B cell (primary cell): ENCODE data around the gene RTKN. TPM values are rescaled to one million over a fixed set of nuclear protein-coding genes. Genes with fewer than 3 reads are reported as not detected.

Experiments used
- ATAC-seq: fragments of 200-7000 bp; cut with Tn5 transposase; one replicate; pipeline ENCODE4 v1.10.0; 2021; ENCODE audit warnings: low read depth, mild to moderate bottlenecking, moderate number of reproducible peaks, moderate library complexity
- CTCF ChIA-PET: fragments of 350-600 bp; sonication (Branson Sonifier 250); formaldehyde crosslinking; loops from one replicate; lab custom pipeline; 2021; ENCODE audit warnings: antibody characterized with exemption, inconsistent platforms; lab: Charles Lee
- POLR2A ChIA-PET: fragments of 350-600 bp; sonication (Branson Sonifier 250); formaldehyde crosslinking; loops from one replicate; lab custom pipeline; 2021; ENCODE audit warnings: antibody characterized with exemption; lab: Charles Lee
- DNase-seq: peaks from one replicate; pipeline ENCODE4 v3.0.0; 2013
- H2AFZ ChIP-seq: 2 replicates; pipeline ENCODE4 v1.6.1; 2012; ENCODE audit warnings: mild to moderate bottlenecking, low read depth, low read length; ENCODE audit not compliant: insufficient read depth, poor library complexity, severe bottlenecking
- H3K27ac ChIP-seq, 2 donors: 1 replicate in 1 of 2; 2 replicates in 1 of 2; pipeline ENCODE4 v1.5.1; 2012 to 2013; ENCODE audit warnings: low read length in 2 of 2, mild to moderate bottlenecking in 2 of 2, moderate library complexity in 1 of 2
- H3K27me3 ChIP-seq, 4 experiments: fragments of 200-600 bp in 1 of 4; sonication (generic) in 1 of 4; replicated peaks in 1 of 4; 1 replicate in 2 of 4; 2 replicates in 2 of 4; pipeline versions ENCODE4 v1.6.1 to v1.7.0; 2013 to 2016; ENCODE audit warnings: low read length in 3 of 4, mild to moderate bottlenecking in 2 of 4, mixed read lengths in 1 of 4, moderate library complexity in 1 of 4; ENCODE audit not compliant: insufficient read depth in 4 of 4, control insufficient read depth in 3 of 4; ENCODE audit errors: control extremely low read depth in 1 of 4
- H3K36me3 ChIP-seq, 2 experiments: replicated peaks in 1 of 2; 1 replicate in 1 of 2; 2 replicates in 1 of 2; pipeline versions ENCODE4 v1.6.1 to v1.7.1; 2013; ENCODE audit warnings: low read length in 1 of 2; ENCODE audit not compliant: insufficient read depth in 2 of 2, control insufficient read depth in 1 of 2; ENCODE audit errors: control extremely low read depth in 1 of 2, extremely low read depth in 1 of 2
- H3K4me1 ChIP-seq, 2 donors: fragments of 200-600 bp in 1 of 2; sonication (generic) in 1 of 2; 1 replicate in 1 of 2; 2 replicates in 1 of 2; pipeline versions ENCODE4 v1.5.1 to v1.6.1; 2013 to 2017; ENCODE audit warnings: low read length in 2 of 2; ENCODE audit not compliant: control insufficient read depth in 2 of 2, insufficient read depth in 2 of 2
- H3K4me2 ChIP-seq: replicated peaks from 2 replicates; pipeline ENCODE3; 2012; ENCODE audit warnings: mild to moderate bottlenecking, low read depth, low read length; ENCODE audit not compliant: poor library complexity, severe bottlenecking
- H3K4me3 ChIP-seq, 5 experiments: fragments of 200-600 bp in 1 of 5; sonication (generic) in 1 of 5; 1 replicate in 3 of 5; 2 replicates in 2 of 5; pipeline versions ENCODE4 v1.5.1 to v1.7.0; 2011 to 2016; ENCODE audit warnings: low read length in 4 of 5, mild to moderate bottlenecking in 4 of 5, low read depth in 2 of 5, control low read depth in 1 of 5, moderate library complexity in 1 of 5; ENCODE audit not compliant: insufficient read depth in 1 of 5; ENCODE audit errors: control extremely low read depth in 1 of 5, extremely low read depth in 1 of 5
- H3K79me2 ChIP-seq: fragments of 200-600 bp; sonication (generic); one replicate; pipeline ENCODE4 v1.6.0; 2016; ENCODE audit warnings: low read length; ENCODE audit not compliant: control insufficient read depth, insufficient read depth
- H3K9ac ChIP-seq: fragments of 200-600 bp; sonication (generic); 2 replicates; pipeline ENCODE4 v1.6.1; 2017; ENCODE audit warnings: mild to moderate bottlenecking, low read length, moderate library complexity
- H3K9me3 ChIP-seq, 3 donors: one replicate each; pipeline versions ENCODE4 v1.6.1 to v1.7.1; 2013; ENCODE audit warnings: low read length in 2 of 3; ENCODE audit not compliant: control insufficient read depth in 2 of 3, insufficient read depth in 1 of 3; ENCODE audit errors: control extremely low read depth in 1 of 3
- H4K20me1 ChIP-seq: 2 replicates; pipeline ENCODE4 v1.6.0; 2012; ENCODE audit warnings: mild to moderate bottlenecking, low read length; ENCODE audit not compliant: insufficient read depth, control insufficient read depth, poor library complexity, severe bottlenecking
- H3K27ac Mint-ChIP-seq: one replicate; pipeline ENCODE4 v1.8.0; 2021; ENCODE audit warnings: mixed read lengths
- H3K27me3 Mint-ChIP-seq: one replicate; pipeline ENCODE4 v1.8.0; 2021; ENCODE audit warnings: mixed read lengths
- H3K4me1 Mint-ChIP-seq: one replicate; pipeline ENCODE4 v1.8.0; 2021; ENCODE audit warnings: mixed read lengths
- H3K4me3 Mint-ChIP-seq: one replicate; pipeline ENCODE4 v1.8.0; 2021; ENCODE audit warnings: mixed read lengths
- H3K9me3 Mint-ChIP-seq: one replicate; pipeline ENCODE4 v1.8.0; 2022; ENCODE audit warnings: mixed read lengths; ENCODE audit not compliant: insufficient read depth
- CTCF ChIP-seq: fragments of 200-600 bp; IDR thresholded peaks from one replicate; pipeline ENCODE4 v1.8.0; 2022; ENCODE audit warnings: antibody characterized with exemption, mild to moderate bottlenecking
- EZH2 ChIP-seq: IDR thresholded peaks from 2 replicates; pipeline ENCODE4 v1.6.1; 2012; ENCODE audit warnings: borderline replicate concordance, low read depth, mild to moderate bottlenecking, moderate library complexity, low read length; ENCODE audit not compliant: insufficient read depth, poor library complexity, severe bottlenecking
- WGBS: methylation state at CpG from one replicate; pipeline ENCODE4 v1.1.5; 2013; ENCODE audit warnings: missing lambda C conversion rate; ENCODE audit not compliant: insufficient coverage; 5-methylcytosine and 5-hydroxymethylcytosine counted together
- intact Hi-C: fragments of 100-400 bp; cut with micrococcal nuclease; formaldehyde crosslinking; loops from one replicate; pipeline ENCODE4 v1.10.0; 2022
- polyA plus RNA-seq: library from polyadenylated mRNA; depleted of rRNA; stranded (reverse); fragments of >200 nt; gene quantifications from 2 replicates; pipeline ENCODE4 v1.2.3, GENCODE V29; 2012
- total RNA-seq, 2 donors: library from RNA; stranded (reverse); fragments of 120-200 nt in 1 of 2; gene quantifications; 1 replicate in 1 of 2; 2 replicates in 1 of 2; pipeline versions ENCODE4 v1.2.3 to v1.2.4, GENCODE V29; 2013 to 2022

RTKN gene
- total and polyA plus RNA-seq, 2 donors (not counting 1 experiment from before 2014, with no cell fraction given) = 5.1 to 10.5 TPM

- H3K4me2 ChIP-seq = no peak overlapping the region
- ChIA-PET POLR2A (no interaction called here), CTCF (no interaction called here)
- H3K4me3 Mint-ChIP-seq = no peak overlapping the region
- 98% methylated on average over 9 of the region's 14 CpGs for WGBS
- no peak for DNase-seq
- no peaks in the 10 kb centered on the region for H4K20me1 ChIP-seq
- TF ChIP-seq CTCF = no peak
- TF ChIP-seq EZH2 = no peak
- intact Hi-C loops = no loop called here
- H3K4me1 Mint-ChIP-seq = peaks cover 13% of the 10 kb centered on the region
- no peaks in the 10 kb centered on the region for H3K27me3 ChIP-seq
- H3K27ac ChIP-seq = no peak overlapping the region
- H3K9me3 Mint-ChIP-seq = no peaks in the 10 kb centered on the region
- H3K9ac ChIP-seq = no peak overlapping the region
- H3K4me3 ChIP-seq = no peak overlapping the region
- no peaks in the 10 kb centered on the region for H3K79me2 ChIP-seq
- peaks cover 4 to 8% of the 10 kb centered on the region in 2 donors for H3K4me1 ChIP-seq
- ATAC-seq = no peak
- H3K27ac Mint-ChIP-seq = no peak overlapping the region
- peaks cover 0 to 11% of the 10 kb centered on the region in 2 experiments for H3K36me3 ChIP-seq
- no peaks in the 10 kb centered on the region for H3K9me3 ChIP-seq
- H3K27me3 Mint-ChIP-seq = no peaks in the 10 kb centered on the region
- H2AFZ ChIP-seq = no peak overlapping the region
Observed at GRCh38 chr2:74426181-74426758, 15.5 kb downstream of the RTKN start.

DNA sequence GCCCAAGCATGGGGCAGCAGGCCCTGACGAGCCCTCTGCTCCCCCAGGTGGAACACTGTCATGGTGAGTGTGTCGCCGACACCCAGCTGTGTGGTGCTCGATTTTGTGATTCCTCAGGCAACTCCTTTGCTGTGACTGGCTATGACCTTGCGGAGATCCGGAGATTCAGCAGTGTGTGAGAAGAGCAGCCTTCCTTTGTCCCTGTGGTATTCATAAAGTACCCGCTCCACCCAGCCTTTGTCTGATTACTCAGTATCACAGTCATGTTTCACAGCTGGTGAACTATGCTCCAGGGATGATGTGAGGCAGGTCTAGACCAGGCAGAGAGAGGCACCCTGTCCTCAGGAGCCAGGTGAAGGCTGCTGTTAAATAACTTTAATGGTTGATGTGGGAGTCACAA, 16.2 kb downstream of the RTKN start:
- no peaks in the 10 kb centered on the region for H3K27me3 Mint-ChIP-seq
- no peak overlapping the region for H2AFZ ChIP-seq
- H3K4me1 ChIP-seq = peaks cover 9 to 15% of the 10 kb centered on the region in 2 donors
- 96% methylated on average over 7 of the region's 7 CpGs for WGBS
- no peaks in the 10 kb centered on the region for H4K20me1 ChIP-seq
- DNase-seq (no peak), ATAC-seq (no peak)
- no peaks in the 10 kb centered on the region for H3K9me3 ChIP-seq
- intact Hi-C loops = no loop called here
- CTCF ChIA-PET = no interaction called here
- no peak overlapping the region for H3K4me3 ChIP-seq
- POLR2A ChIA-PET = interaction anchor here (0.6 kb wide), 1 partner anchor 1239 kb away, joined by 3 read pairs; no protein-coding TSS in a partner anchor
- no peak overlapping the region for H3K4me2 ChIP-seq
- no peak overlapping the region for H3K27ac Mint-ChIP-seq
- H3K4me1 Mint-ChIP-seq = peaks cover 17% of the 10 kb centered on the region
- H3K9me3 Mint-ChIP-seq = no peaks in the 10 kb centered on the region
- peaks cover 0 to 11% of the 10 kb centered on the region in 2 experiments for H3K36me3 ChIP-seq
- H3K27me3 ChIP-seq = no peaks in the 10 kb centered on the region
- no peak overlapping the region for H3K27ac ChIP-seq
- H3K79me2 ChIP-seq = no peaks in the 10 kb centered on the region
- TF ChIP-seq EZH2 = no peak
- no peak for TF ChIP-seq CTCF
- H3K4me3 Mint-ChIP-seq = no peak overlapping the region
- H3K9ac ChIP-seq = no peak overlapping the region
